Measurements from ENCODE around the gene EMC6. TPM values are rescaled to one million over a fixed set of nuclear protein-coding genes. Genes with fewer than 3 reads are reported as not detected.

The EMC6 gene
- total and polyA plus RNA-seq, 2 of the 13 experiments (the other 11 are each of a cell fraction or from before 2014, with no cell fraction given), result 45.1 to 47.7 TPM

DNA sequence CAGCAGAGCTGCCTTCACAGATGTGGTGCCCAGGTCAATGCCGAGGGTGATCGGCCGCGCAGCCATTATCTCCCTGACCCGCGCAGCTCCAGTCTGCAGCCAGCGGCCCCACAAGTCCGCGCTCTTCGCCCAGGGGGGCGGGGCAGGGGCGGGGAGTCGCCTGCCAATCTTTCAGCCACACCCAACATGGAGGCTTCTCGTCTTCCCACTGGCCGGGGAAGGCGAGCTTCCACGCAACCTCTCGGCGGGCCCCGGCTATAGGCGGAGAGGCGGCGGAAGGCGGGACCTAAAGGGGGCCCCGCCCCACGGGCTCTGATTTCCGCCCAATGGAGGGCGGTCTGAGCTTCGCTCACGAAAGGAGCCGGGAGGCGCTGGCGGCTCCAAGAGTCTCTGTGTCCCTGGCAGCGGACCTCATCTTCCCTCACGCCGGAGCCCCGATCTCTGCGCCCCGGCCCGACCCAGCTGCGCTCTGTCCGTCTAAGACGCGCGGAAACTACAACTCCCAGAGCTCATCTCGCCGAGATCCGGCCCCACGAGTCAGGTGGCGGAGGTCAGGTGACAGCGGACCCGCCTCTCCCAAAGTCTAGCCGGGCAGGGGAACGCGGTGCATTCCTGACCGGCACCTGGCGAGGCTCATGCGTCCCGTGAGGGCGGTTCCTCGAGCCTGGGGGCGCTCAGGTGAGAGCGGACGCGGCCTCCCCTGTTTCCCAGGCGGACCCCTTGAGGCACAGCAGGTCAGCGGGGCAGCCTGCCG, 32.3 kb upstream of the EMC6 start, which contains the start of the genes CTNS and SHPK (continued):
- TF ChIP-seq ZNF672 (CRISPR knock-in tag; IDR thresholded peaks at IDR 0.05), result no peak
- TF ChIP-seq ZBTB21 (CRISPR knock-in tag; IDR thresholded peaks at IDR 0.05), result no peak
- TF ChIP-seq ZNF326 (CRISPR knock-in tag; IDR thresholded peaks at IDR 0.05; ENCODE audit: borderline replicate concordance), result no peak
- peak; percentile 85 for TF ChIP-seq TEAD3 (CRISPR knock-in tag; optimal IDR thresholded peaks at IDR 0.05; ENCODE audit: borderline replicate concordance)
- TF ChIP-seq, protein P1, sequence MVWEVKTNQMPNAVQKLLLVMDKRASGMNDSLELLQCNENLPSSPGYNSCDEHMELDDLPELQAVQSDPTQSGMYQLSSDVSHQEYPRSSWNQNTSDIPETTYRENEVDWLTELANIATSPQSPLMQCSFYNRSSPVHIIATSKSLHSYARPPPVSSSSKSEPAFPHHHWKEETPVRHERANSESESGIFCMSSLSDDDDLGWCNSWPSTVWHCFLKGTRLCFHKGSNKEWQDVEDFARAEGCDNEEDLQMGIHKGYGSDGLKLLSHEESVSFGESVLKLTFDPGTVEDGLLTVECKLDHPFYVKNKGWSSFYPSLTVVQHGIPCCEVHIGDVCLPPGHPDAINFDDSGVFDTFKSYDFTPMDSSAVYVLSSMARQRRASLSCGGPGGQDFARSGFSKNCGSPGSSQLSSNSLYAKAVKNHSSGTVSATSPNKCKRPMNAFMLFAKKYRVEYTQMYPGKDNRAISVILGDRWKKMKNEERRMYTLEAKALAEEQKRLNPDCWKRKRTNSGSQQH (CRISPR knock-in tag; IDR thresholded peaks at IDR 0.05; ENCODE audit: low read depth), result peak; percentile 61
- TF ChIP-seq, protein P2, sequence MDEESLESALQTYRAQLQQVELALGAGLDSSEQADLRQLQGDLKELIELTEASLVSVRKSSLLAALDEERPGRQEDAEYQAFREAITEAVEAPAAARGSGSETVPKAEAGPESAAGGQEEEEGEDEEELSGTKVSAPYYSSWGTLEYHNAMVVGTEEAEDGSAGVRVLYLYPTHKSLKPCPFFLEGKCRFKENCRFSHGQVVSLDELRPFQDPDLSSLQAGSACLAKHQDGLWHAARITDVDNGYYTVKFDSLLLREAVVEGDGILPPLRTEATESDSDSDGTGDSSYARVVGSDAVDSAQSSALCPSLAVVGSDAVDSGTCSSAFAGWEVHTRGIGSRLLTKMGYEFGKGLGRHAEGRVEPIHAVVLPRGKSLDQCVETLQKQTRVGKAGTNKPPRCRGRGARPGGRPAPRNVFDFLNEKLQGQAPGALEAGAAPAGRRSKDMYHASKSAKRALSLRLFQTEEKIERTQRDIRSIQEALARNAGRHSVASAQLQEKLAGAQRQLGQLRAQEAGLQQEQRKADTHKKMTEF (CRISPR knock-in tag; IDR thresholded peaks at IDR 0.05), result peak; percentile 81
- TF ChIP-seq ZNF446 (CRISPR knock-in tag; IDR thresholded peaks at IDR 0.05), result no peak
- no peak for TF ChIP-seq ZFYVE20 (CRISPR knock-in tag; IDR thresholded peaks at IDR 0.05; ENCODE audit: borderline replicate concordance, low read depth)
- TF ChIP-seq, protein P3, sequence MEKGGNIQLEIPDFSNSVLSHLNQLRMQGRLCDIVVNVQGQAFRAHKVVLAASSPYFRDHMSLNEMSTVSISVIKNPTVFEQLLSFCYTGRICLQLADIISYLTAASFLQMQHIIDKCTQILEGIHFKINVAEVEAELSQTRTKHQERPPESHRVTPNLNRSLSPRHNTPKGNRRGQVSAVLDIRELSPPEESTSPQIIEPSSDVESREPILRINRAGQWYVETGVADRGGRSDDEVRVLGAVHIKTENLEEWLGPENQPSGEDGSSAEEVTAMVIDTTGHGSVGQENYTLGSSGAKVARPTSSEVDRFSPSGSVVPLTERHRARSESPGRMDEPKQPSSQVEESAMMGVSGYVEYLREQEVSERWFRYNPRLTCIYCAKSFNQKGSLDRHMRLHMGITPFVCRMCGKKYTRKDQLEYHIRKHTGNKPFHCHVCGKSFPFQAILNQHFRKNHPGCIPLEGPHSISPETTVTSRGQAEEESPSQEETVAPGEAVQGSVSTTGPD (CRISPR knock-in tag; IDR thresholded peaks at IDR 0.05), result no peak
- TF ChIP-seq, protein P4, sequence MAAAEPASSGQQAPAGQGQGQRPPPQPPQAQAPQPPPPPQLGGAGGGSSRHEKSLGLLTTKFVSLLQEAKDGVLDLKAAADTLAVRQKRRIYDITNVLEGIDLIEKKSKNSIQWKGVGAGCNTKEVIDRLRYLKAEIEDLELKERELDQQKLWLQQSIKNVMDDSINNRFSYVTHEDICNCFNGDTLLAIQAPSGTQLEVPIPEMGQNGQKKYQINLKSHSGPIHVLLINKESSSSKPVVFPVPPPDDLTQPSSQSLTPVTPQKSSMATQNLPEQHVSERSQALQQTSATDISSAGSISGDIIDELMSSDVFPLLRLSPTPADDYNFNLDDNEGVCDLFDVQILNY (CRISPR knock-in tag; conservative IDR thresholded peaks at IDR 0.05), result peak; percentile 57; the same call in 1 of the 2 replicates
- peak in 1 of 2 experiments; percentile 16; a peak in 1 of 4 replicates for TF ChIP-seq KLF16 (CRISPR knock-in tag; IDR thresholded peaks at IDR 0.05)
- peak; percentile 79; the same call in 1 of the 2 replicates for TF ChIP-seq ZNF329 (CRISPR knock-in tag; IDR thresholded peaks at IDR 0.05; ENCODE audit: low read depth)
- TF ChIP-seq SP2 (CRISPR knock-in tag; IDR thresholded peaks at IDR 0.05), result peak; percentile 88
- TF ChIP-seq PRPF4 (IDR thresholded peaks at IDR 0.05; ENCODE audit: low read depth, low read length, poor library complexity, severe bottlenecking), result no peak
- no peak for TF ChIP-seq KDM3A (CRISPR knock-in tag; IDR thresholded peaks at IDR 0.05; ENCODE audit: low read depth)
- TF ChIP-seq, protein P5, sequence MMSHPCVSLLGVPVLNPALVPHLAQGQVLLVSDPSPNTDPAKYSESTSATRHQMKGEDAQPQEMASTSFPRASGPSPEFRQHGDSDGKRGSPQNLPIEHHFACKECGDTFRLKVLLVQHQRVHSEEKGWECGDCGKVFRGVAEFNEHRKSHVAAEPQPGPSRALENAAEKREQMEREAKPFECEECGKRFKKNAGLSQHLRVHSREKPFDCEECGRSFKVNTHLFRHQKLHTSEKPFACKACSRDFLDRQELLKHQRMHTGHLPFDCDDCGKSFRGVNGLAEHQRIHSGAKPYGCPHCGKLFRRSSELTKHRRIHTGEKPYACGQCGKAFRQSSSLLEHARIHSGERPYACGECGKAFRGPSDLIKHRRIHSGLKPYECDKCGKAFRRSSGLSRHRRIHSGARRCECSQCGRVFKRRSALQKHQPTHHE (CRISPR knock-in tag; IDR thresholded peaks at IDR 0.05; ENCODE audit: borderline replicate concordance), result 0 out of 2 replicates have a peak, but pooled peaks have one; percentile 52
- TF ChIP-seq, protein P6, sequence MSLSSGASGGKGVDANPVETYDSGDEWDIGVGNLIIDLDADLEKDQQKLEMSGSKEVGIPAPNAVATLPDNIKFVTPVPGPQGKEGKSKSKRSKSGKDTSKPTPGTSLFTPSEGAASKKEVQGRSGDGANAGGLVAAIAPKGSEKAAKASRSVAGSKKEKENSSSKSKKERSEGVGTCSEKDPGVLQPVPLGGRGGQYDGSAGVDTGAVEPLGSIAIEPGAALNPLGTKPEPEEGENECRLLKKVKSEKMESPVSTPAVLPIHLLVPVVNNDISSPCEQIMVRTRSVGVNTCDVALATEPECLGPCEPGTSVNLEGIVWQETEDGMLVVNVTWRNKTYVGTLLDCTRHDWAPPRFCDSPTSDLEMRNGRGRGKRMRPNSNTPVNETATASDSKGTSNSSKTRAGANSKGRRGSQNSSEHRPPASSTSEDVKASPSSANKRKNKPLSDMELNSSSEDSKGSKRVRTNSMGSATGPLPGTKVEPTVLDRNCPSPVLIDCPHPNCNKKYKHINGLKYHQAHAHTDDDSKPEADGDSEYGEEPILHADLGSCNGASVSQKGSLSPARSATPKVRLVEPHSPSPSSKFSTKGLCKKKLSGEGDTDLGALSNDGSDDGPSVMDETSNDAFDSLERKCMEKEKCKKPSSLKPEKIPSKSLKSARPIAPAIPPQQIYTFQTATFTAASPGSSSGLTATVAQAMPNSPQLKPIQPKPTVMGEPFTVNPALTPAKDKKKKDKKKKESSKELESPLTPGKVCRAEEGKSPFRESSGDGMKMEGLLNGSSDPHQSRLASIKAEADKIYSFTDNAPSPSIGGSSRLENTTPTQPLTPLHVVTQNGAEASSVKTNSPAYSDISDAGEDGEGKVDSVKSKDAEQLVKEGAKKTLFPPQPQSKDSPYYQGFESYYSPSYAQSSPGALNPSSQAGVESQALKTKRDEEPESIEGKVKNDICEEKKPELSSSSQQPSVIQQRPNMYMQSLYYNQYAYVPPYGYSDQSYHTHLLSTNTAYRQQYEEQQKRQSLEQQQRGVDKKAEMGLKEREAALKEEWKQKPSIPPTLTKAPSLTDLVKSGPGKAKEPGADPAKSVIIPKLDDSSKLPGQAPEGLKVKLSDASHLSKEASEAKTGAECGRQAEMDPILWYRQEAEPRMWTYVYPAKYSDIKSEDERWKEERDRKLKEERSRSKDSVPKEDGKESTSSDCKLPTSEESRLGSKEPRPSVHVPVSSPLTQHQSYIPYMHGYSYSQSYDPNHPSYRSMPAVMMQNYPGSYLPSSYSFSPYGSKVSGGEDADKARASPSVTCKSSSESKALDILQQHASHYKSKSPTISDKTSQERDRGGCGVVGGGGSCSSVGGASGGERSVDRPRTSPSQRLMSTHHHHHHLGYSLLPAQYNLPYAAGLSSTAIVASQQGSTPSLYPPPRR (CRISPR knock-in tag; IDR thresholded peaks at IDR 0.05; ENCODE audit: borderline replicate concordance), result 0 out of 2 replicates have a peak, but pooled peaks have one; percentile 18

Data from HepG2 (cell line).